HEK293 (cell line): ENCODE data around the gene TRAF2.

ENCODE experiments used
- ATF2 ChIP-seq: fragments of 450-650 bp; formaldehyde crosslinking; IDR thresholded peaks from 2 replicates; pipeline ENCODE4 v1.5.1; 2016; ENCODE audit warnings: missing biosample characterization, missing genetic modification characterization, low read depth
- CTCF ChIP-seq: fragments of 450-650 bp; formaldehyde crosslinking; IDR thresholded peaks from 2 replicates; pipeline ENCODE4 v1.5.1; 2016; ENCODE audit warnings: missing biosample characterization, missing genetic modification characterization
- GLIS2 ChIP-seq: fragments of 450-650 bp; formaldehyde crosslinking; IDR thresholded peaks from 2 replicates; pipeline ENCODE4 v1.5.1; 2016; ENCODE audit warnings: missing biosample characterization, missing genetic modification characterization
- SALL2 ChIP-seq: fragments of 450-650 bp; formaldehyde crosslinking; IDR thresholded peaks from 2 replicates; pipeline ENCODE4 v1.5.0; 2017; ENCODE audit warnings: missing biosample characterization, mild to moderate bottlenecking, missing genetic modification characterization, borderline replicate concordance
- ZBTB49 ChIP-seq: fragments of 450-650 bp; formaldehyde crosslinking; IDR thresholded peaks from 2 replicates; pipeline ENCODE4 v1.5.1; 2016; ENCODE audit warnings: missing biosample characterization, missing genetic modification characterization, low read depth
- ZFP69B ChIP-seq: fragments of 450-650 bp; formaldehyde crosslinking; IDR thresholded peaks from 2 replicates; pipeline ENCODE4 v1.5.1; 2016; ENCODE audit warnings: missing biosample characterization, missing genetic modification characterization
- ZNF138 ChIP-seq: fragments of 450-650 bp; formaldehyde crosslinking; IDR thresholded peaks from 2 replicates; pipeline ENCODE4 v1.5.1; 2016; ENCODE audit warnings: missing biosample characterization, missing genetic modification characterization, borderline replicate concordance
- ZNF555 ChIP-seq: fragments of 450-650 bp; formaldehyde crosslinking; conservative IDR thresholded peaks from 2 replicates; pipeline ENCODE4 v1.5.1; 2017; ENCODE audit warnings: missing biosample characterization, mild to moderate bottlenecking, missing genetic modification characterization, inconsistent platforms
- ZNF629 ChIP-seq: fragments of 450-650 bp; formaldehyde crosslinking; IDR thresholded peaks from 2 replicates; pipeline ENCODE4 v1.5.1; 2017; ENCODE audit warnings: missing biosample characterization, missing genetic modification characterization
- ZNF768 ChIP-seq: fragments of 450-650 bp; formaldehyde crosslinking; IDR thresholded peaks from 2 replicates; pipeline ENCODE4 v1.5.1; 2018; ENCODE audit warnings: missing biosample characterization, mild to moderate bottlenecking, missing genetic modification characterization
- ZNF830 ChIP-seq: fragments of 450-650 bp; IDR thresholded peaks from 2 replicates; pipeline ENCODE4 v1.5.0; 2018; ENCODE audit warnings: missing biosample characterization, missing genetic modification characterization, low read depth, mild to moderate bottlenecking, moderate library complexity

GRCh38 chr9:136963751-136964150, 77.4 kb downstream of the TRAF2 start:
- TF ChIP-seq GLIS2 (tag by site-specific recombination), result no peak
- no peak for TF ChIP-seq ZNF138 (tag by site-specific recombination)
- no peak for TF ChIP-seq ZNF555 (tag by site-specific recombination)
- TF ChIP-seq ZNF629 (tag by site-specific recombination), result no peak
- no peak for TF ChIP-seq CTCF (tag by site-specific recombination)
- no peak for TF ChIP-seq ZNF768 (tag by site-specific recombination)
- no peak for TF ChIP-seq ZNF830
- no peak for TF ChIP-seq ZBTB49
- no peak for TF ChIP-seq ZFP69B
- no peak for TF ChIP-seq ATF2
- TF ChIP-seq SALL2 (tag by site-specific recombination), result no peak
